GM08714 (cell line): Measurements from ENCODE around the gene ZCCHC7.
"Not testable (repeated sequence)": the region's sequence is repeated elsewhere in the genome, so short reads cannot be mapped to it uniquely, and the experiment has no call there.

Experiments used
- H3K4me3 ChIP-seq: fragments of 200-500 bp; sonication (Bioruptor generic); 2 replicates; pipeline ENCODE4 v1.5.1; 2014; ENCODE audit warnings: mild to moderate bottlenecking, low read length, inconsistent platforms
- ZNF274 ChIP-seq: IDR thresholded peaks from 2 replicates; pipeline ENCODE4 v1.6.1; 2012; ENCODE audit warnings: mild to moderate bottlenecking, low read depth, low read length

ZCCHC7 gene

DNA sequence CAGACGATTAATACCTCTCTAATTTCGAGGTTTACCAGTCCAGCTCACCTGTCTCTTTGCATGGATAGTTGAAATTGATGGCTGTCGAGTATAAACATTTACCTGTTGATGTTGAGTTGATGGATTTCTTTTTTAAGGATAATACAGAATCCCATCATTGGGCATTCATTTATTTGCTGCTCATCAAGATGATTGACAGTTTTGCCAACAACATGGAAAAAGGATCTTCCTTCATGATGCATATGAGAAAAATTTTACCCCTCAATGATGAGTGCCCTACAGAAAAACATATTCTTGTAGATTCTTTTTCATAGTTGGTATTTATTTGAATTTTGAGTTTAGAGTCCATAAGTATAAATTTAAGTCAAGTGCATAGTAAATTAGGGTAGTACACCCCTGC lies 59.2 kb downstream of the ZCCHC7 start:
- no peak overlapping the region for H3K4me3 ChIP-seq
- TF ChIP-seq ZNF274 = no peak

DNA sequence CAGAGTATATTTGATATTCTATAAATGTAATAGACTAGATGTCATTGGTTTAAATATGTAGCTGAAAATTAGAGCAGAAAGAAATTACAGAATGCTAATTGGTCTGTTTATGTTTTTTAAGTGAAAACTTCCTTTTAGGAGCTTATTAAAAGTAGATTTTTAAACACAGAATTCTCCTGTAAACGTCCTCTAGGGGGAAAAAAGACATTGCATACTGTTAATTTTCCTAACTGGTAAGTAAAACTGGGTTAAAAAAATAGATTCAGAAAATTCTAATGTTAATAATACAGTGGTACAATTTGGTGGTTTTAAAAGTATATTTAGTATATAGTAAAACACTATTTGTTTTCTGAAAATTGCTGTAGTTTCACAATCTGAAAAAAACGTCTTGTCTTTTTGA lies 59.8 kb downstream of the ZCCHC7 start:
- TF ChIP-seq ZNF274 = no peak
- no peak overlapping the region for H3K4me3 ChIP-seq

DNA sequence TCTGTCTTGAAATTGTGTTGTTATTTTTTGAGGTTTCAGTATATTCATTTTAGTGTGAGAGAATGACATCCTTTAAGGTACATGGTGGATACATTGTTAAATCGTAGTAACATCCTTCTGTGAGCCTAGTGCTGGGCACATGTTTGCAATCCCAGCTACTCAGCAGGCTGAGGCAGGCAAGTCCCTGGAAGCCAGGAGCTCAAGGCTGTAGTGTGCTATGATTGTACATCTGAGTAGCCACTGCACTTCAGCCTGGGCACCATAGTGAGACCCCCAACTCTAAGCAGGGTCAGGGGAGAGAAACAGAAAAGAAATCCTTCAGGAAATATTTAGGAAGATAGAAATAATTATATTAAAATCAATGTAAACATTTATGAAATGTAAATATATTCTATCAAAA lies 62.3 kb downstream of the ZCCHC7 start:
- no peak overlapping the region for H3K4me3 ChIP-seq
- no peak for TF ChIP-seq ZNF274

DNA sequence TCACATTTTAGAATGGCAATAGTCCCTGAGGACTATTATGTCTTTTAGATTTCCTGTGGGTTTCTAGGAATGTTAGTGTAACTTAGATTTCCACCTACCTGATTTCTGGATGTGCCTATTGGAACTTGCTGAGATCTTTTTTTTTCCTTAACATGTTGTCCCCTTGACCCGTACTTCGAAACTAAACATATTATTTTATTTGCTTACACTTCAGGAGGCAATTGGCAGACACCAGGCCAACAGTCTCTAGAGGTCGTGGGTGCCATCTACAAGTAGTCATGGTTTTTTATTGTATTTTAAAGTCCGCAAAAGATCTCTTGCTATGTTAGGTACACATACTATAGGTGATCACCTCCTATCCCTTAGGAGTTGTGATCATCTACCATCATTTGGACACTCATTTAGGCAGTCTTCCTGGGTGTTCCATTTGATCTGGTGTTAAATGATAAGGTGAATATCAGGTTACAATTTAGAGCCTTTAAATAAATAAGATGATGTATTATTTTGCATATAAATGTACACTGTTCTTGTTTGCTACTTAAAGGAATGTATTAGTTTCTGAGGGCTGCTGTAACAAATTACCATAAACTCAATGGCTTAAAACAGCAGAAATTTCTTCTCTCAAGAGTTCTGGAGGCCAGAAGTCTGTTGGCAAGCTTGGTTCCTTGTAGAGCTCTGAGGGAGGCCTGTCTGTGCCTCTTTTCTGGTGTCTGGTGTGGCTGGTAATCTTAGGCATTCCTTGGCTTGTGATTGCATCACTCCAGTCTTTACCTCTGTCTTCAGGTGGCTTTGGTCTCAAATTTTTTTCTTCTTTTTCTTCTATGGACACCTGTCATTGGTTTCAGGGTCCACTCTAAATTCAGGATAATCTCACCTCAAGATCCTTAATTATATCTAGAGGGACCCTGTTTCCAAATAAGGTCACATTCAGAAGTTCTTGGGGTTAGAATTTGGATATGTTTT lies 64.8 kb downstream of the ZCCHC7 start:
- TF ChIP-seq ZNF274 = no peak
- H3K4me3 ChIP-seq = no peak overlapping the region

DNA sequence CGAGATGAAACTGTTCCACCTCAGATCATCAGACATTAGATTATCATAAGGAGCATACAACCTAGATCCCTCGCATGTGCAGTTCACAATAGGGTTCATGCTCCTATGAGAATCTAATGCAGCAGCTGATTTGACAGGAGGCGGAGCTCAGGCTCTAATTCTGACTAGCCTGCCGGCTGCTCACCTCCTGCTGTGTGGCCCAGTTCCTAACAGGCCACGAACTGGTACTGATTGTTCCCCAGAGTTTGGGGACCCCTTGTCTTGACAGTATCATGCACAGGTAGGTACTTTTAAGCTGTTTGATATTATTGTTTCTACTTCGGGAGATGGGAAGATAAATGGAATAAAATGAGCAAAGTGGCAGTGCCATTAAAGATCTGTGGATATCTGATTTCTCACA lies 66.9 kb downstream of the ZCCHC7 start:
- TF ChIP-seq ZNF274 = no peak
- H3K4me3 ChIP-seq = peak overlapping the region; percentile 85; the same call in 1 of the 2 replicates

DNA sequence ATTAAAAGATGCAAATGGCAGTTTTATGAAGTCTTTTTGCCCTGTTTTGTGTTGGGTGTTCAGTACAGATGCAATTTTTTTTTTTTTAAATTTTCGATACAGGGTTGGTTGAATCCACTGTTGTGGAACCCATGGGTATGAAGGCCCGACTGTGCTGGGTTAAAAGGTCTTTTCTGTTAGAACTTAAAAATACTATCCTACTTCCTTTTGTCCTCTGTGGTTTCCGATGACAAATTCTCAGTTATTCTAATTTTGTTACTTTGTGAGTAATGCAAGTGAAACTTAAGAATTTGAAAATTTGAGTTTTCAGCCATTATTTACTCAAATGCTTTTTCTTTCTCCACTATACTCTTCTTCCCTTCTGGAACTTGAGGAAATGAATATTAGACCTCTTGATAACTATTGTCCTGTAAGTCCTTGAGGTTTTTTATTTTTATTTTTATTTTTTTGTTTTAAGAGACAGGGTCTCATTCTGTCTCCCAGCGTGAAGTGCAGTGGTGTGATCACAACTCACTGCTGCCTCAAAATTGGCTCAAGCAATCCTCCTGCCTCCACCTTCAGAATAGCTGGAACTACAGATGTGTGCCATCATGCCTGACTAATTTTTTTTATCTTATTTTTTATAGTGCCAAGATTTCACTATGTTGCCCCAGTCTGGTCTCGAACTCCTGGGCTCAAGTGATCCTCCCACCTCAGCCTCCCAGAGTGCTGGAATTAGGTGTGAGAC lies 67.5 kb downstream of the ZCCHC7 start:
- peak overlapping the region; percentile 85; the same call in 1 of the 2 replicates for H3K4me3 ChIP-seq
- TF ChIP-seq ZNF274 = no peak

DNA sequence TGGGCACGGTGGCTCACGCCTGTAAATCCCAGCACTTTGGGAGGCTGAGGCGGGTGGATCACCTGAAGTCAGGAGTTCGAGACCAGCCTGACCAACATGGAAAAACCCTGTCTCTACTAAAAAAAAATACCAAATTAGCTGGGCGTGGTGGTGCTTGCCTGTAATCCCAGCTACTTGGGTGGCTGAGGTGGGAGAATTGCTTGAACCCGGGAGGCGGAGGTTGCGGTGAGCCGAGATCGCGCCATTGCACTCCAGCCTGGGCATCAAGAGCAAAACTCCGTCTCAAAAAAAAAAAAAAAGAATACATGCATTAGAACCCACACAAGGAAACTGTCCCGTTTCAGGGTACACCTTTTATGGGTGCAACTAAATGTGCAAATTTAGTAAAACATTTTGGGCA lies 70.4 kb downstream of the ZCCHC7 start:
- H3K4me3 ChIP-seq = not testable (repeated sequence)

DNA sequence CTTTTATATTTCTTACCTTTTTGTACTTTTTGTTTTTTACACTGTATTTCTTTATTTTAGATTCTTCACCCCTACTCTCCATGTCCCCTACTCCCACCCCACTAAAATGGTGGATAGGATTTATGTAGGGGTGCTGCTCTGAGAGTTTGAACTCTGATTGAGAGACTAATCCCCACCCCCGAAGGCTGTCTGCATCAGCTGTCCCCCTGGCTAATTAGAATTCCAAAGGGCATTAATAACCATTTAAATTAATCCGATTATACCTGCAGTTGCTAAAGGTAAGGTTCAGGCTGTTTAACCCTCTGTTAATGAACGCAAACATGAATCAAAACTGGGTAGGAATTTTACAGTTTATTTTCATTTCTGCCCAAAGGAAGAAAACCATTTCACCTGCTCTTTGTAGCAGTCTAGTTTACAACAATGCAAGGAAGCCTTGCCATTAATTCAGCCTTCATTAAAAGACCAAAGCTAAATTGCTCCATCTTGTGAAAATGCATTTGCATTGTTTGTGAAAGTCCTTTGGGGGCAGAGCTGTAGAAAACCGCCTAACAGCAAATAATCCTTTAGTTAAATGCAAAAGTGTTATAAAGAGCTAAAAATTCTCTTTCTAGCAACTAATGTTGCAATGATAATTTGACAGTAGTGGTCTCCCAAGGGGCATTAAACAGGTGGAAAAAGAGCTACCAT lies 71.2 kb downstream of the ZCCHC7 start:
- no peak for TF ChIP-seq ZNF274
- H3K4me3 ChIP-seq = peak overlapping the region; percentile 51; the same call in 1 of the 2 replicates

DNA sequence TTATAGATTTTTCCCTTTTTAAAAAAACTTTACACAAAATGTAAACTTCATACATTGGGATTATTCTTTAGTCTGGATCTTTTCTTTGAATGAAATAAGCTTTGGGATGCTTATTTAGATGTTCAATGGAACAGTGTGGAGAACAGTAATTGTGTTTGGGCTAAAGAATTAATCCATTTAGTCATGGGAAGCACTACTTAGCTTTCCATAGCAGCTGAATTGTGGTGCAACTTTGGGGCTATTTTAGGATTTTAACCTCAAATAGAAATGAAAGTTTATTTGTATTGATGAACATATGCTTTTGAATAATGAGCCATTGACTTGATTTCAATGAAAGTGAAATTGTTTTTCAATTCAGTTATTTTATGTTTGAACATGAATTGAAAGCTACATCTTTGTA lies 72.4 kb downstream of the ZCCHC7 start:
- no peak for TF ChIP-seq ZNF274
- no peak overlapping the region for H3K4me3 ChIP-seq

DNA sequence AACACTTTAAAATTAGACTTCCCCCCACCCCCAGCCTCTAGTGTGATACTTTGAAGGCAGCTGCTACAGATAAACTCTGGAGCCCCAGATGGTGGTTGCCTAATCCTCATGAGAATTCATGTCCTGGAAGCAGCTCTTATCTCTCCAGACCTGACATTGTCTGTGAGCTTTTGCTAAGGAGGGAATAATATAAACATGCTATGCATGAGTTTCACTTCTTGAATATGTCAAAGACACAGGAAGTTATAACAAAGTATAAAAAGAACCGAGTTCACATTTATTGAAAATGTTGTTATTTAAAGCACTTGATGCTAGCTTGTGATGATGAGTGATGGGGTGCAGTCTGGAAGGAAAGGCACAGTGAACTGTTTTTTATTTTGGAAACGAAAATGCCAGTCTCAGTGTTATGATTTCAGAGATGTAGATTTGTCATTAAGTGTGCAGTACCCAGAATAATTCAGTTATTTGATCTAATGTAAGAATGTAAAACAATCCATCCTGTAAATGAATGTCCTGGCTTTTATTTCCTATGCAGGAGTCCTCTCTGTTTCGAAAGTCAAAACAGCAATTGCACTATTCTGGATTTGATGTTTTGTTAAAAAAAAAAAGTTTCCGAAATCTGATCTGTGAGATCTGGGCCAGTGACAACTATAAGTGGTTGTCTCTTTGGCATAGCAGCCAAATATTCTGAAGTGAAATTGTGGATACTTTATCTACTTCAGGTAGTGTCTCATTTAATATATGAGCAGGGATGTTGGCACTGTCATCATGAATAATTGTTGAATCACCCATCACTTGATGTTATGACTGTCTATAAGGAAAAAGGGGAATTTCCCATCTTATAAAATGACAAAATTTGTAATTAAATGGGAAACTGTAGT lies 77.0 kb downstream of the ZCCHC7 start:
- TF ChIP-seq ZNF274 = no peak
- peak overlapping the region; percentile 45 for H3K4me3 ChIP-seq

DNA sequence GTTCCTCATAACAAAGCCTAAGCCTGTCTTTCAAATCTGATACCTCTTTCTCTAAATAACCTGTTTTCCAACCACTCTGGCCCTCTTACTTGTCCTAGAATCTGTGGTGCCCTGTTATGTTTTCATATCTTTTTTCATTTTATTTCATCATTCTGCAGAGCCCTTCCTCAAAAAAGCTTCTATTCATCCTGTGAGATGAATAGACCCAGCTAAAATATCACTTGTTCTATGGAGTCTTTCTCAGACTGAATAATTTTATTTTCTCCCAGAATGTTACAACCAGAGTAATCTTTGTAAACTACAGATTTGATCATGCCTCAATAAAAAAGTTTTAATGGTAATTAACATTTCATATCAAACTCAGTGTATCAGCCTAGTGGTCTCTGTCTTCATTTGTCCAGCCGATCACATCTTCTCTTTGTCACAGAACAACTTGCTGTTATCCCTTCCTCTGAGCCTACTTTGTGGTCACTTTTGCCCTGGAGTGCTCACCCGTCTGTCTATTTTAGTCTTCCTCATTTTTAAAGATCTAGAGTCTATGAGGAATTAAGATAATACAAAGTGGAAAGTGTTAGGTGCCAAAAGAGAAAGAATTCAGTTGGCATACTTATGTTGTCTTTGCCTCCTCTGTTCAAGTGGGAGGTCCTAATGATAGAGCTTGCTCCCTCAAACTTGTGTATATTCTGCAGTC lies 77.8 kb downstream of the ZCCHC7 start:
- no peak overlapping the region for H3K4me3 ChIP-seq
- TF ChIP-seq ZNF274 = no peak

DNA sequence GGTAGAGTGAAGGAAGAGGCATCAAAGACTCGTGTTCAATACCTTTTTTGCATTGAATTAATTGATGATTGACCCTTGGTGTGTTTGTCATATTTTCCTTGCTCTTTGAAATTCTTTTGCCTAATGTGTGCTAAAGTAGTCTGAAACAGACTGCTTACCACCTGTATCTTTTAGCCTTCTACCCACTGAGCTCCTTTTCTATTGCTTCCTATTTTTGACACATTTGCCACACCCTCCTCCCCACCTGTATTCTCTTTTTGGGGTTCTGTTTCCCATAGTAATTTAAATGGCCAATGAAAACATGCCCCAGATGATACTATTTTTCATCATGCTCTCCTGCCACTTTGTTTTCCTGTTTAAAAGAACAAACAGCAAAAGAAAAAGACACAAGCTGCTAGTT lies 78.5 kb downstream of the ZCCHC7 start:
- no peak overlapping the region for H3K4me3 ChIP-seq
- no peak for TF ChIP-seq ZNF274

DNA sequence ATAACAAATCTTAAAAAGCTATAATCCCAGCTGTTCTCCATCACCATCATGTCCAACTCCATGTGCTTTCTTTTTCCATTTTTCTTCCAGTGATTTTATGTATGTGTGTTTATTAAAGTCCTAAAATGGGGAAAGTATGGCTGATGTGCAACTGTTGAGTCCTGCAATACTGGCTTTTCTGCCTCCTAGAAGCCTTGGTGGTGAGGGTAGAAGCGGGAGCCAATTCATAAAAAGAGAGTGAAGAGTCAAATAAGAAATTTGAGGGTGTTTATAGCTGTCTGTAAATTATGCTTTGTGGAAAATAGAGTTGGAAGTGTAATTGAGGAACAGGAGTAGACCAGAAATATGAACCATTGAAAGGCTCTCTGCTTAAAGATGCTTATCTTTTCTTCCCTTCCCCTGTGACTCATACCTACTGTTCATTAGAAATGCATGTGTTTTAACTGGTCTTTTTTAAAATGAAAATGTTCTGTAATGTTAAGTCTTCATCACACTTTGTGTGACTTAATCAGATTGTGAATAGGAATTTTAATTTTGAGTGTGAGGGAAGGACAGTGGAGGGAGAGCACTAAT lies 80.1 kb downstream of the ZCCHC7 start:
- no peak for TF ChIP-seq ZNF274
- no peak overlapping the region for H3K4me3 ChIP-seq
